SH-SY5Y (cell line): Measurements from ENCODE around the gene COG6.

Experiments
- GATA2 ChIP-seq: IDR thresholded peaks from 2 replicates; pipeline ENCODE4 v1.6.1; 2011; ENCODE audit warnings: mild to moderate bottlenecking, low read depth, low read length
- GATA3 ChIP-seq: IDR thresholded peaks from 2 replicates; pipeline ENCODE4 v1.6.1; 2011; ENCODE audit warnings: low read depth, mild to moderate bottlenecking, low read length, moderate library complexity

DNA sequence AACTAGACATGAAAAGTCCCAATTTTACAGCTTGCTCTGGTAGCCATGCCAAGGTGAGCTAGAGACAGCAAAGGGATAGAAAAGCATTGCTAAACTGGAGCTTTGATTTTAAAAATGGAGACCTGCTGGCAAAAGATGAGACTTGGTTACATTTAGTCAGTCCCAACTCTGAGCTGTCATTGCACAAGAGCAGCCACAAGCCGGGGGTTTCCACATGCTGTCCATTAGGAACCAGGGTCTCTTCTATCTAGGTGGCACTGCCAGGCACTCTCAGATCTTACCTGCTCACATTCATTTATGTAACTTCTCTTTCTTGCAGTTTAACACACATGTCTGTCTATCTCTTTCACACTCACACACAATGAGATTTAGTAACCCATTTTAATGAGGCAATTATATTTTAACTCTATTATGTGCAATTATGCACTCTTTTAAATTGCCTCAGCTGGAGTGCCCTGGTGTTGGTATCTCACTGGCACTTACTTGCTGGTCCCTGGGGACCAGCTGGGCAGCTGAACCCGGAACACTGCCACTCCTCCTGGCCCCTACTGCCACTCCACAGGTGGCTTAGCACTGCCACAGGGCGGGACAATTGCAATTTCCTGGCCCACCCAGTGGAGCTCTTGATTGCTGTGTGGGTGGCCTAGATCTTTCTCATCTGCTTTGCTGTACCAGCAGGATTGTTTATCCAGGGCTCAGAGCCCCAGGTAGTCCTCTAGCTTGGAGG lies 112.5 kb downstream of the COG6 start:
- TF ChIP-seq GATA3 (no peak), GATA2 (no peak)
